Activated naive CD4-positive, alpha-beta T cell treated with anti-CD3 and anti-CD28 coated beads, Interleukin-2, amount 50 U/mL, for 16 hours (primary cell): ENCODE data around the gene POLR2I.
"Not testable (repeated sequence)": the region's sequence is repeated elsewhere in the genome, so short reads cannot be mapped to it uniquely, and the experiment has no call there.

Experiments
- DNase-seq: peaks from one replicate; pipeline ENCODE4 v3.0.0-alpha.2; 2020

POLR2I gene

DNA sequence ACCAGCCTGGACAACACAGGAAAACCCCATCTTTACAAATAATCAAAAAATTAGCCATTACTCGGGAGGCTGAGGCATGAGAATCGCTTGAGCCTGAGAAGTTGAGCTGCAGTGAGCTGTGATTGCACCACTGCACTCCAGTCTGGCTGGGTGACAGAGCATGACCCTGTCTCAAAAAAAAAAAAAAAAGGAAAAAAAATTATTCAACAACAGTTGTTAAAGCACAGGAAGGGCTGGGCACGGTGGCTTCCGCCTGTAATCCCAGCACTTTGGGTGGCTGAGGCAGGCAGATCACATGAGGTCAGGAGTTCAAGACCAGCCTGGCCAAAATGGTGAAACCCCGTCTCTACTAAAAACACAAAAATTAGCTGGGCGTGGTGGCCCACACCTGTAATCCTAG, 16.5 kb upstream of the POLR2I start:
- DNase-seq: not testable (repeated sequence)

DNA sequence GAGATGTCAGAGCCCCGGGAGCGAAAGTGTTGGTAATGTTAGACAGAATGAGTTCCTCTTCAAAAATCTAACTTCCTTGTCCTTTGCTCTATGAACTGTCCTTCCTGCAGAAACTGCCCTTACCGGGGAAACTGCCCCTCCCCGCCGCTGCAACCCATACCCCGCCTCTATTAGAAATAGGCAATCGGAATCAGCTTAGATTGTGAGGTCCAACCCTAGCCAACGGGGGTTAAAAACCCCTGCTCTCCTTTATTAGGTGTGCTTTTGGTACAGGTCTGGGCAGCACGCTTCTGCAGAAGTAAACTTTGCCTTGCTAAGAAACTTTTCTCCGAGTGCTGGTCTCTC, 13.7 kb upstream of the POLR2I start:
- DNase-seq: no peak

GRCh38 chr19:36125557-36125956, 10.9 kb upstream of the POLR2I start:
- DNase-seq: no peak

DNA sequence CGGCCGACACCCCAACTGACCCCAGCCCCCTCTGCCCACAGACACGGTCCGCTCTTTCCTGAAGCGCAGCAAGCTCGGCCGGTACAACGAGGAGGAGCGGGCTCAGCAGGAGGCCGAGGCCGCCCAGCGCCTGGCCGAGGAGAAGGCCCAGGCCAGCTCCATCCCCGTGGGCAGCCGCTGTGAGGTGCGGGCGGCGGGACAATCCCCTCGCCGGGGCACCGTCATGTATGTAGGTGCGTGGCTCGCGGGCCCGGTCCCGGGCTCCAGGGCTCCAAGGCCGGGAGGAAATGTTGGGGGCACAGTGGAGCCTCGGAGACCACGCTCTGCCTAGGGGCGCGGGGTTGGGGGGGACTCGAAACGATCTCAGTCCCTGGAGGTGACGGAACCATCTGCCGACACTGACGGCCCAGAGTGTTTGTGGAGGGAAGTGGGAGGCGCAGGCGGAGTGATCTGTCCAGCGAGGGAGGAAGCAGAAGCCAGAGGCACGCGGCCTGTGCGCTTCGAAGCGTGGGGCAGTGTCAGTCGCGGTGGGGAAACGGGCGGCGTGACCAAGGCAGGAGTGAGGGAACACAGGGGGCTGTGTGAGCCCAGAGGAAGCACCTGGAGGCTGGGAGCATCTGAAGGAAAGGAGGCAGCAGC, 6.9 kb upstream of the POLR2I start:
- no peak for DNase-seq

GRCh38 chr19:36120984-36121358, 6.3 kb upstream of the POLR2I start:
- no peak for DNase-seq

- no peak for DNase-seq
Observed at GRCh38 chr19:36120092-36120983, 5.7 kb upstream of the POLR2I start.

GRCh38 chr19:36116344-36116637, 1.6 kb upstream of the POLR2I start:
- no peak for DNase-seq

DNA sequence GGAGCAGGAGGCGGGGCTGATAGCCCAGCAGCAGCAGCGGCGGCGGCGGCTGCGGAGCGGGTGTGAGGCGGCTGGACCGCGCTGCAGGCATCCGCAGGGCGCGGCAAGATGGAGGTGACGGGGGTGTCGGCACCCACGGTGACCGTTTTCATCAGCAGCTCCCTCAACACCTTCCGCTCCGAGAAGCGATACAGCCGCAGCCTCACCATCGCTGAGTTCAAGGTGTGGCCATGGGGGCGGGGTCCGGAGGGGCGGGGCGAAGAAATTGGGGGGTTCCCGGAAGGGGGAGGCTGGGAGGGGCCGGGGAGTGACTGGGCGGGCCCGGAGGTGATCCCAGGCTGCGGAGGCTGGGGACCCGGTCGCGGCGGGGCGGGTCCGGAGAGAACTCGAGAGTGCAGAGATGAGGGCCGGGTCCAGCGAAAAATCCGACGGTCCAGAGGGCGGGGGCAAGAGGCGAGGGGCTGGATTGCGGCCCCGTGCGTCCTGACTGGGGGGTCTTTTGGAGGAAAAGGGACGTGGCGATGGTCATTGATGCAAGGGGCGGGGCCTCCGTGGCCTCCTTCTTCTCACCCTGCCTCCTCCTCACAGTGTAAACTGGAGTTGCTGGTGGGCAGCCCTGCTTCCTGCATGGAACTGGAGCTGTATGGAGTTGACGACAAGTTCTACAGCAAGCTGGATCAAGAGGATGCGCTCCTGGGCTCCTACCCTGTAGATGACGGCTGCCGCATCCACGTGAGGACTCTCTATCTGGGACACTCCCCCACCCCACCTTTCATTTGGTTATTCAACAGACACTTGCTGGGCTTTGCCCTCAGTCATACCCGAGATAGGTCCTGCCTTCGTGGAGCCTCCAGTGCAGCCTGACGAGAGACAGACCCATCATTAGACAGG, 1.0 kb upstream of the POLR2I start, which contains the start of gene TBCB:
Gene TBCB (plus strand): TSS at position 16 of the 891 bp plus-strand sequence. CDS start 93 bp downstream, at position 109.
- DNase-seq: peak; percentile 88

- no peak for DNase-seq
Observed at GRCh38 chr19:36113894-36114720, 568 bp downstream of the POLR2I start.

GRCh38 chr19:36113425-36113824, 1.2 kb downstream of the POLR2I start:
- no peak for DNase-seq

DNA sequence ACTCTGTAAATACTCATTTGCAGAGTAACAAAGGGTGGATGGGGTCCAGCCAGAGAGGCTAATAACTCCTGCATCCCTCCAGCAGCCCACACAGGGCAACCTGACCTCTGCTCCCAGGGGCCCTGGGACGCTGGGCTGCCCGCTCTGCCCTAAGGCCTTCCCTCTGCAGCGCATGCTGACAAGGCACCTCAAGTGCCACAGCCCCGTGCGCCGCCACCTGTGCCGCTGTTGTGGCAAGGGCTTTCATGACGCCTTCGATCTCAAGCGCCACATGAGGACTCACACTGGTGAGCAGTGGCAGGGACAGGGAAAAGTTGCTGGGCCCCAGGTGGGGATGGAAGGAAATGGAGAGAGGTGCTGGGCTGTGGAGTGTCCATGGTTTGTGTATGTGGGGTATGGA, 2.0 kb downstream of the POLR2I start:
- DNase-seq: no peak

GRCh38 chr19:36111200-36111539, 3.5 kb downstream of the POLR2I start:
- DNase-seq: no peak

- DNase-seq: no peak
Observed at GRCh38 chr19:36110487-36111199, 4.0 kb downstream of the POLR2I start, which contains the start of gene OVOL3. Gene OVOL3 (plus strand): TSS chr19:36111143. CDS start chr19:36111203, 60 bp downstream.

DNA sequence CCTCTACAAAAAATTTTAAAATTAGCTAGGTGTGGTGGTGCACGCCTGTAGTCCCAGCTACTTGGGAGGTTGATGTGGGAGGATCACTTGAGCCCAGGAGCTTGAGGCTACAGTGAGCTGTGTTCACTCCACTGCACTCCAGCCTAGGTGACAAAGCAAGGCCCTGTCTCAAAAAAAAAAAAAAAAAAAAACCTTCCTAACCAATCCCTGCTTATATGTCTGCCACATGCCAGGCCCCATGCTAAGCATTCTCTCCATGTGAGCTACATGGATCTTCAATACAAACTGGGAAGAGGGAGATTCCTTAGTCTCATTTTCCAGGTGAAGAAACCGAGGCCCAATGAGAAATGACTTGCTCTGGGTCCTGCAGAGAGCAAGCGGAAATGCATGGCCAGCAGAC, 6.0 kb downstream of the POLR2I start:
- DNase-seq: no peak

DNA sequence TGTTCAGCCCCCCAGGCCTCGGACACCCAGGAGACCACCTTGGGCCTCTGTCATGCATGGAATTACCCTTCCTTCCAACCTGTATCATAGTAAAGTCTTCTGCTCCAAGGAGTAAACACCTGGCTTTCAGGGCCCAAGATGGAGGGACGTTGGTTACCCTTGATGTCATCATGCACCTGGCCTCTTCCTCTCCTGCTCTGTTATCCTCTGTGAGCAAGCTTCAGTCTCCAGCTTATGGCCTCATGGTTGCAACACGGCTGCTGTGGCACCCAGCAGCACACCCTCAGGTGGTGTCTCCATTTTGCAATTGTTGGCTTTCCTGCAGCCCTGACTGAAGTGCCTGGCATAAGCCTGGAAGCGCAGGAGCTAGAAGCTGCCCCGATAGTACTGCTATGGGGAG, 7.7 kb downstream of the POLR2I start:
- no peak for DNase-seq

GRCh38 chr19:36106441-36106840, 8.2 kb downstream of the POLR2I start:
- DNase-seq: no peak

GRCh38 chr19:36103842-36104552, 10.7 kb downstream of the POLR2I start:
- DNase-seq: no peak

- DNase-seq: no peak
Observed at GRCh38 chr19:36103040-36103626, 11.5 kb downstream of the POLR2I start.

- DNase-seq: no peak
Observed at GRCh38 chr19:36101550-36102327, 12.9 kb downstream of the POLR2I start.

GRCh38 chr19:36100476-36100875, 14.2 kb downstream of the POLR2I start:
- no peak for DNase-seq
